Anterior cingulate cortex (tissue), 58 donors: ENCODE measurements around the gene TMEM59.
"Not testable (repeated sequence)": the region's sequence is repeated elsewhere in the genome, so short reads cannot be mapped to it uniquely, and the experiment has no call there.

ENCODE experiments used
- DNase-seq, 58 donors: peaks; one replicate each; lab custom pipeline; 2025; lab: John Stamatoyannopoulos, UW

TMEM59 gene

DNA sequence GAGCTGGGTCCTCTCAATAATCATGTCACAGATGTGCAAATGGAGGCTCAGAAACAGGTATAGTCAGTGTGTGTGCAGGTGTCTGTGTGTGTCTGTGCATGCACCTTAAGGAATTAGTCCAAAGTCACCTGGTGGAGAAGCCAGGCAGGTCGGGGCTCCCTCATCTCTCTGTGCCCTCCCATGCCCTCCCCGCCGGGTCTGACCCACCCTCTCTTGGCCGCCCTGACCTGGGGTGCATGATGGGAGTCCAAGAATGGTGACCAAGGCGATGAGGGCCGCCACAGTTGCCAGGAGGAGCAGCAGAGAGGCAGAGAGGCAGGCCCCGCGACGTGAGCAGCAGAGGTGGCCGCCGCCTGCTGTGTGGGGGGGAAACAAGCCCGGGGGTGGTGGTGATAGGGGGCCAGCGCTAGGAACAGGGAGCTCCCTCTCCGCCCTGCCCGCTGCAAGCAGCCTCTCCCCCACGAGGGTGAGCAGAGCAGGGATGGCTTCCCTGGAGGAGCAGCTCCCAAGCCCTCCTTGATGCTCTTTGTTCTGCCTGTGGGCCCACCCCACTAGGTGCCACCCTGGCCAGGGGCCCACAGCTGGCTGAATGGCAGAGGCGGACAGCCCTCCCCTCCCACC is 38.9 kb downstream of the TMEM59 start:
- DNase-seq, result no peak

DNA sequence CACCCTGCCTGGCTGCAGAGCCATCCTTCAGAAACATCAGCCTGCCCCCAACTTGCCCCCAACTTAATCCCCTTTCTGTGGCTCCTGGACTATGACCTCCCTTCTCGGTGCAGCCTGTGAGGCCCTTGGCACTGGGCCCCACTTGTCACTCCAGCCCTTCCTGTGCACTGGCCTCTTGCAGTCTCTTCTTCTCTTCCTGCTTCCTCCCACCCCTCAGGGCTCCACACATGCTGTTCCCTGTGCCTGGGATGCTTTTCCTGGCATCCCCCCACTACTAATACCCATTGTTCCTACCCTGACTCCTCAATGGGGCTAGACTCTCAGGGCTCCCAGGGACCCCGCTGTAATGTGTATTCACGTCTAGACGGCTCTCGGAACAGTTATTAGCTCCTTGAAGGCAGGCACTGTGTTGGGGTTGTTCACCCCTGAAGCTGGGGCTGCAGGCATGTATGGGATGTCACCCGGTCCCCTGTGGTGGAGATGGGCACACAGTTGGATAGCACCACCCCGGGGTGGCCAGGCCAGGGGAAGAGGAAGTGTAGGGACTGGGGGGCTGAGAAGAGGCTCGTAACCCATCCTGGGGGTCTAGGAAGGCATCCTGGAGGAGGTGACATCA is 39.5 kb downstream of the TMEM59 start:
- DNase-seq, result no peak

DNA sequence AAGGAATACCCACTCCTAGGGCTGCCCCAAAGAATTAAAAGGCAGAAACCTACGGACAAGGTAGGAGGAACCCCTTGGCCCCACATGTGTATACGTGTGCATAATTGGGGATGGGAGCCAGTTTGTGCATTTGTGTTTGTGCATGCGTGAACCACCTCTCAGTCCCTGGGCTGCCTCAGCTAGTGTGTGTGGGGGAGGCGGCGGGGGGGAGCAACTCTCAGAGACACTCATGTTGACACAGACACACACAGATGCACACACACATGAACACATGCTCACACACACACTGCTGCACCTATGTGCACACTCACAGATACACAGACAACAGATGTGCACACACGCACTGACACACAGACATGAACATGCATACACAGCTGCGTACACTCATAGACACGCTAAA is 40.1 kb downstream of the TMEM59 start:
- DNase-seq, result no peak

DNA sequence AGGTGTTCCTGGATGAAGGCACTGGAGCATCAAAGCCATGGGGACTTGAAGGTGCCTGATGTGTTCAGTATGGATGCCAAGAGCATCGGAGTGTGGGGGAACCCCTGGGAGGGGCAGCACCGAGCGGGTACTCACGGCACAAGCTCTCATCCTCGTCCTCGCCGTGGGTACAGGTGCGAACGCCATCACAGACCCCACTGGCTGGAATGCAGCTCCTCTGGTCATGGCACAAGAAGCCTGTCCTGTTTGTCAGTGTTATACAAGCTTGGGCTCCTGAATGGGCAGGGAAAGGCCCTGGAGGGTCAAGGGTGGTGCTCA is 41.0 kb downstream of the TMEM59 start:
- no peak for DNase-seq

DNA sequence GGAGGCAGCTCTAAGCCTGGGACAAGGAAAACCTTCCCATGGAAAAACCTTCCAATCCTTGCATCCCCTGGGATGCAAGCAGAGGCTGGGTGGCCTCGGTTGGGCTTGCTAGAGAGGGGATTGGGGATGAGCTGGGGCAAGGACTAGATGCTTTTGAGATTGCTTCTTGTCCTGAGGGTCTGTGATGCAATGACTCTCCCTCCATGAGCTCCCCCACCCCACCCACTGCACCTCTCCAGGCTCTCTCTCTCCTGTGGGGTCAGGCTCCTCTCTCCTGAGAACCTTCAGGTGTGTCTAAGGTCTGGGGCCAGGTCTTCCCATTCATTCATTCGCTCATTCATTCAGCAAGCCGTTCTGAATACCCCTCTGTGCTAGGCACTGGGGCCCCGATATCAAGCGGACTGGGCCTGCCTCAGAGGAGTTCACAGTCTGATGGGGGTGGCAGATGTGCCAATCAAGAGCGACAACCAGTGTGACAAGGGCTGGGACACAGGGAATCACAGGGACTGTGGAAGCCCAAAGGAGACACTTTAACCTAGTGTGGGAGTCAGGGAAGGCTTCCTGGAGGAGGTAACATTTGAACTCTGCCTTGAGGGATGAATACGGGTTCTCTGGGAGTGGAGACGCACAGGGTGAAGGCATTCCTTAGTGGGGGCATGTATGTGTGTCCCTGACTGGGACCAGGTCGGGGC is 41.5 kb downstream of the TMEM59 start:
- no peak for DNase-seq

DNA sequence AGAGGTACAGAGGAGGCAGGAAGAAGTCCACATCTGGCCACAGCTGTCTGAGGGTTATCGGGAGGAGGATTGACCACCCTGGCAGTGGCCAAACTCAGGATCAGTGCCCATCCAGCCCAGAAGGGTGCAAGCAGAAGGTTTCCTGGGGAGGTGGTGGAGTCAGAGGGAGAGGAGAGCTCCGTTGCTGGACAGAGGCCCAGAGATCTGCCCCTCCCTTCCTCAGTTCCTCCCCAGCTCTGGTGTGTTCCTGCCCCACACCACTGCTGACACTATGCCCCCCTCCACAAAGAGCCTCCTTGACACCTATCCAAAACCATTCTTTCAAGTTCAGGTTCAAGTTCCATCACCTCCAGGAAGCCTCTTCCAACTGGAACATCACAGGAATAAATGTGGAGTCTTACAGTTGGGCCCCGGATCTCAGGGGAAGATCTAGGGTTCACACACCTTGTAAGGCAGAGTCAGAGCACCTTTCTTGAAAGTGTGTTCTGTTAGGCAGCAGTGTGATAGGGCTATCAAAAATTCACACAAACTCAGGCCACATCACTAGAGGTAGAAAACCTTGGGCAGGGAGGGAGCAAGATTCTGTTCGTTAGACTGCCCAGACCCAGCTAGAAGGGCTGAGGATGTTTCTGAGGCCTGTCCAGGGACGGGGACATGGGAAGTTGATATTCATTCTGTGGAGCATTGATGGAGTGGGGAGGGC is 42.4 kb downstream of the TMEM59 start:
- DNase-seq, result no peak

DNA sequence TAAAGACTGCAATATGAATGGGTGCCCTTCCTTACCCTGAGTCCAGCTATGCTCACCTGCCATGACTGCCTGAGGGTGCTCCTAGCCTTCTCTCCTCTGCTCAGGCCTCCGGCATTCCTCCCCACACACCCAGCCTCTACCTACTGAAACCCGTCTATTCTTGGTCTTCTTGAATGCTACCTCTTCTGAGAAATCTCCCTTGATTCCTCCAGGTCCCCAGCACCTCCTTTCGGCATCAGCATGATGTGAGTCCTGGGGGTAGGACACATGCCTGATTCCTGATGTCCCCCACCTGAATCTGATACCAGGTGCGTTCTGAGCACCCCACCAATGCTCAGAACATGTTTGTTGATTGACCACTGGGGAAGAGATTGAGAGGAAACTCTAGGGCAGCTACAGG is 43.6 kb downstream of the TMEM59 start:
- DNase-seq, result no peak

DNA sequence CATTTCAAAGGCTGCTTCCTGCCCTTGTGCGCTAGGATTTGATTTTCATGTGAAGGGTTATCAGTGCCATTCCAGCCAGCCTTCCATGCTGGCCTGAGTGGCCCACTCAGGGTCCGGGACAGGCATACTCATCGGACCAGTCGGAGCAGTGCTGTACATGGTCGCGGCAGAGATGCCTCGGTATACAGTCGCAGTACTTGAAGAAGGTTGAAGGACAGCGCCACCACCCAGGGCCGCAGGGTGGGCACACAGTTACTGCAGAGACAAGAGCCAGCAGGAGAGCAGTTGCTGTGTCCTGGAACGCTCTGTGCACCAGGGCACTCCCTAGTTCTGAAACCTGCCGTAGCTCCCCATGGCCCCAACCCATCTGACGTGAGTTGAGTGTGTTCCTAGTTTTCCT is 44.1 kb downstream of the TMEM59 start:
- no peak for DNase-seq

DNA sequence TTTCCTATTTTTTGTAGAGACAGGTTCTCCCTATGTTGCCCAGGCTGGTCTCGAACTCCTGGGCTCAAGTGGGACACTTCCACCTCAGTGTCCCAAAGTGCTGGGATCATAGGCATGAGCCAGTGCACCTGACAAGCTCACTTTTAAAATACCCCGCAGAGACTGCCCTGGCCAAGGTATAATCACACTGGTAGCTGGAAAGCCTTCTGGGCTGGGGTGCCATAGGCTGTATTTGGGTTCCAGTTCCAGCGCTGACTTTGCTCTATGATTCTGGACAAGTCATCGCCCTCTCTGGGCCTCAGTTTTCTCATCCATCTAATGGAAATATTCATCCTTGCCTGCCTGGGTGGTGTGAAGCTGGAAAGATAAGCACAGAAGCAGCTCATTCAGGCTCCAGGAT is 45.4 kb downstream of the TMEM59 start:
- DNase-seq, result no peak

DNA sequence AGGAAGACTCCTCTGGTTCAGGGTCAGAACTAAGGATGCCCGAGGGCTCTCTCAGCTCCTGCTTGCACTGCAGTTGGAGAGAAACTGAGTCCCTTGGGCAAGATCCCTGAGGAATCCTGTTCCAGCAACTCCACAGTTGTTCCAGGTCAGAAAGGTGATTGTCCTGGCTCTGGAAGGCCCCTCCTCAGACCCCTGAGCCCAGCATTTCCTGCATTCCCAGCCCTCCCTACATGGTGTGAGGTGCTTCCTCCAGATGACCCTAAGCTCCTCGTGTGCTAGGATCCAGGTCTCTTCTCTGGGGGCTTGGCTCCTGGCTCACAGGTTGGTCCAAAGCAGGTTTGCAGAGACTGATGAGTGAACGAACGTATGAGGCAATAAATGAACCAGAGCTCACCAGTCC is 46.5 kb downstream of the TMEM59 start:
- DNase-seq, result no peak

DNA sequence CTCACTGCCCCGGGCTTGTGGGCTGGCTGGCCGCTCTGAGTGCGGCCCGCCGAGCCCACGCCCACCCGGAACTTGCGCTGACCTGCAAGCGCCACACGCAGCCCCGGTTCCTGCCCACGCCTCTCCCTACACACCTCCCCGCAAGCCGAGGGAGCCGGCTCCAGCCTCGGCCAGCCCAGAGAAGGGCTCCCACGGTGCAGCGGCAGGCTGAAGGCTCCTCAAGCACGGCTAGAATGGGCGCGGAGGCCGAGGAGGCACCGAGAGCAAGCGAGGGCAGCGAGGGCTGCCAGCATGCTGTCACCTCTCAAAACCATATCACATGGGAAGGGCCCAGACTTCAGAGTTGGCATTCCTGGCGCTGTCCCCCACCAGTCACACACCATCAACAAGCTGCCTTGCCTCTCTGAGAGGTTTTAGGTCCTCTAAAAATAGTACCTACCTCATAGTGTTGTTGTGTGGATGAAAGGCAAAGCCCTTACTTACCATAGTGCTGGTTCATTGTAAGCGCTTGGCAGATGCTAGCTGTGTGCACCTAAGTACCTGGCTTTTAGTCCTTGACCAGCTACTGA is 48.4 kb downstream of the TMEM59 start:
- DNase-seq, result no peak

DNA sequence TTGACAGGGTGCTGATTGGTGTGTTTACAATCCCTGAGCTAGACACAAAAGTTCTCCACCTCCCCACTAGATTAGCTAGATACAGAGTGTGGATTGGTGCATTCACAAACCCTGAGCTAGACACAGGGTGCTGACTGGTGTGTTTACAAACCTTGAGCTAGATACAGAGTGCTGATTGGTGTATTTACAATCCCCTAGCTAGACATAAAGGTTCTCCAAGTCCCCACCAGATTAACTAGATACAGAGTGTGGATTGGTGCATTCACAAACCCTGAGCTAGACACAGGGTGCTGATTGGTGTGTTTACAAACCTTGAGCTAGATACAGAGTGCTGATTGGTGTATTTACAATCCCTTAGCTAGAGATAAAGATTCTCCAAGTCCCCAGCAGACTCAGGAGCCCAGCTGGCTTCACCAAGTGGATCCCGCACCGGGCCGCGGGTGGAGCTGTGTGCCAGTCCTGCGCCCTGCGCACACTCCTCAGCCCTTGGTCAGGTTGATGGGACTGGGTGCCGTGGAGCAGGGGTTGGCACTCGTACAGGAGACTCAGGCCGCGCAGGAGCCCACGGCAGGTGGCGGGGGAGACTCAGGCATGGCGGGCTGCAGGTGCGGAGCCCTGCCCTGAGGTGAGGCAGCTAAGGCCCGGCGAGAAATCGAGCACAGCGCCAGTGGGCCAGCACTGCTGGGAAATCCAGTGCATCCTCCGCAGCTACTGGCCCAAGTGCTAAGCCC is 49.1 kb downstream of the TMEM59 start:
- not testable (repeated sequence) for DNase-seq

DNA sequence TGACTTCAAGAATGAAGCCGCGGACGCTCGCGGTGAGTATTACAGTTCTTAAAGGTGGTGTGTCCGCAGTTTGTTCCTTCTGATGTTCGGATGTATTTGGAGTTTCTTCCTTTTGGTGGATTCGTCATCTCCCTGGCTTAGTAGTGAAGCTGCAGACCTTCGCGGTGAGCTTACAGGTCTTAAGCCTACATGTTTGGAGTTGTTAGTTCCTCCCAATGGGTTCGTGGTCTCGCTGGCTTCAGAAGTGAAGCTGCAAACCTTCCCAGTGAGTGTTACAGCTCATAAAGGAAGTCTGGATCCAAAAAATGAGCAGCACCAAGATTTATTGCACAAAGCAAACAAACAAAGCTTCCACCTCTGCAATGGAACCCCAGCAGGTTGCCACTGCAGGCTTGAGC is 49.8 kb downstream of the TMEM59 start:
- no peak for DNase-seq

DNA sequence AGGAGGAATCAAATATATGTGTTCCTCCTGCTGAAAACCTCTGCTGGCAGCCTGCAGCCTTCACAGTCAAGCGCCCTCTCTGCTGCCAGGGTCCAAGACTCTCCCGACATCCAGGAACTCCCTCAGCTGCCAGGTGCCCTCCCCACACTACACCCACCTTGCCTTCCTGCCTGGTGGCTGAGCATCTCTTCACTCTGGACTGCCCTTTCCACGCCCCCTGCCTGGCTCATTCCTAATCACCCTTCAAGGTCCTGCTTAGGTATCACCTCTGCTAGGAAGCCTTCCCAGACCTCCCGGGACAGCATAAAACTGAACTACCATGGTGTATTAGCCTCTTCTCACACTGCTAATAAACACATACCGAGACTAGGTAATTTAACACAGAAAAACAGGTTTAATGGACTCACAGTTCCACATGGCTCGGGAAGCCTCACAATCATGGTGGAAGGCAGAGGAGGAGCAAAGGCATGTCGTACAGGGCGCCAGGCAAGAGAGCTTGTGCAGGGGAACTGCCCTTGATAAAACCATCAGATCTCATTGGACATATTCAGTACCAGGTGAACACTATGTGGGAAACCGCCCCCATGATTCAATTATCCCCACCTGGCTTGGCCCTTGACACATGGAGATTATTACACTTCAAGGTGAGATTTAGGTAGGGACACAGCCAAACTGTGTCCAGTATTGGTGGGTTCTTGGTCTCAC is 50.3 kb downstream of the TMEM59 start:
- no peak for DNase-seq

DNA sequence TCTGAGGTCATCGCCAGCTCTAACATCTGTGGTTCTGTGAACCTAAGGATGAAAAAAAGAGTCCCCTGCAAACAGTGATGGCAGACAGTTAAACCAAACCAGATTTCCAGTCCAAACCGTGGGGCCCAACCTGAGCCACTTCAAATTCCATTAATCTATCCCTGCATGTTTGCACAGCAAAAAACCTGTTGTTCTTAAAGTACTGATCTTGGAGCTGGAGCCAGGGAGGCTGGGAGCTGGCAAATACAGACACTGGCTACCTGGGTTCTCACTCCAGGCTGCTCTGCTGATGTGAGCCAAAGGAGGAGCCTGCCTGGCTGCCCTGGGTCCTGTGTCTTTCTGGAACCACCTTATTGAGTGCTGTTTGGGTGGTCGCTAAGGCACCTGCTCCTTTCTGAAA is 51.4 kb downstream of the TMEM59 start:
- DNase-seq, result no peak

DNA sequence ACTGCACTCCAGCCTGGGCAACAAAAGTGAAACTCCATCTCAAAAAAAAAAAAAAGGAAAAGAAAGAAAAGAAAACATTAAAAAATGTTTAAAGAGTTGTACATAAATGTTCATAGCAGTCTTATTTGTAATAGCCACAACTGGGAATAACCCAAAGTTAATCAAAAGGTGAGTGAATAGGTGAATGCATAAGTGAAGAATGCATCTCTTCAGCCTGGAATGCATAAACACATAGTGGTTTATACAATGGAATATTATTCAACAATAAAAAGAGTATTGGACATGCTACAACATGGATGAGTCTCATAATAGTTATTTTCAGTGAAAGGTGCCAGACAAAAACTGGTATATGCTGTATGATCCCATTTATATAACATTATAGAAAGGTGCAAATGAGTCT is 53.1 kb downstream of the TMEM59 start:
- DNase-seq, result no peak

DNA sequence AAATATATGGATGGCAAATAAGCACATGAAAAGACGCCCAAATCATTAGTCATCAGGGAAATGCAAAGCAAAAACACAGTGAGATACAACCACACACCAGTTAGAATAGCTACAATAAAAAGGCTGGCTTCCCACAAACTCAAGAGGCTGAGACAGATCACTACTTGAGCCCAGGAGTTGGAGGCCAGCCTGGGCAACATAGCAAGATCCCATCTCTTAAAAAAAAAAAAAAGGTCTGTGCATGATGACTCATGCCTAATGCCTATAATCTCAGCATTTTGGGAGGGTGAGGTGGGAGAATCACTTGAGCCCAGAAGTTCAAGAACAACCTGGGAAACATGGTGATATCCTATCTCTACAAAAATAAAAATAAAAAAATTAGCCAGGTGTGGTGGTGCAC is 54.8 kb downstream of the TMEM59 start:
- DNase-seq, result no peak

DNA sequence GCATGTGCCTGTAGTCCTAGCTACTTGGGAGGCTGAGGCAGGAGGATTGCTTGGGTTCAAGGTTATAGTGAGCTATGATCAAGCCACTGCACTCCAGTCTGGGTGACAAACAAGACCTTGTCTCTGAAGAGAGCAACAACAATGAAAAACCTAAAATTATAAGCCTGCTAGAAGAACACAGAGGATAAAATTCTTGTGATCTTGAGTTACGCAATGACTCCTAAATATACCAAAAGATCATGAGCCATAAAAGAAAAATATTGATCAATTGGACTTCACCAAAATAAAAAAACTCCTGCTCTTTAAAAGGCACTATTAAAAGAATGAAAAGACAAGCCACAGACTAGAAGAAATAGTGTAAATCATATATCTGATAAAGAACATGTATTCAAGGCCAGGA is 57.3 kb downstream of the TMEM59 start:
- DNase-seq, result no peak

DNA sequence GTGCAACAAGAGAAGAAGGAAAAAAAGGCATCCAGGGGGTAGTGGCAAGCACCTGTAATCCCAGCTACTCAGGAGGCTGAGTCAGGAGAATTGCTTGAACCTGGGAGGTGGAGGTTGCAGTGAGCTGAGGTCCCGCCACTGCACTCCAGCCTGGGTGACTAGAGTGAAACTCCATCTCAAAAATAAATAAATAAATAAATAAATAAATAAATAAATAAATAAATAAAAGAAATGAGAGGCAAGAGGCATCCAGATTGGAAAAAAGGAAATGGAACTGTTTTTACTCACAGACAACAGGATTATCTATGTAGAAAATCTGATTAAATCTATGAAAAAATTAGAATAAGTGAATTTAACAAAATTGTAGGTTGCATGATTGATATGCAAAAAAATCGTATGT is 58.5 kb downstream of the TMEM59 start:
- not testable (repeated sequence) for DNase-seq
